Heart left ventricle (tissue), 16 donors: ENCODE measurements around the gene MPDU1. TPM values are rescaled to one million over a fixed set of nuclear protein-coding genes. Genes with fewer than 3 reads are reported as not detected.

Source experiments
- ATAC-seq, 4 donors: fragments of 200-7000 bp; cut with Tn5 transposase; one replicate each; pipeline ENCODE4 v1.9.1; 2020 to 2022; ENCODE audit warnings: moderate library complexity in 4 of 4, mild to moderate bottlenecking in 3 of 4, moderate number of reproducible peaks in 1 of 4
- DNase-seq, 5 donors: peaks; one replicate each; pipeline ENCODE4 v3.0.0-alpha.2; 2020
- H3K27ac ChIP-seq, 12 donors: fragments of 200-600 bp; sonication (generic) in 4 of 12; one replicate each; pipeline versions ENCODE4 v1.5.0 to v1.8.0; 2016 to 2022; ENCODE audit warnings: mild to moderate bottlenecking in 2 of 12
- H3K27me3 ChIP-seq, 9 donors: fragments of 200-600 bp; sonication (generic) in 2 of 9; one replicate each; pipeline versions ENCODE4 v1.5.1 to v1.8.0; 2016 to 2022; ENCODE audit warnings: mild to moderate bottlenecking in 3 of 9
- H3K36me3 ChIP-seq, 9 donors: fragments of 200-600 bp; sonication (generic) in 2 of 9; one replicate each; pipeline versions ENCODE4 v1.5.0 to v1.8.0; 2018 to 2022; ENCODE audit warnings: mild to moderate bottlenecking in 2 of 9
- H3K4me1 ChIP-seq, 12 donors: fragments of 200-600 bp; sonication (generic) in 4 of 12; one replicate each; pipeline versions ENCODE4 v1.5.0 to v1.8.0; 2016 to 2022; ENCODE audit warnings: mild to moderate bottlenecking in 3 of 12
- H3K4me3 ChIP-seq, 12 donors: fragments of 200-600 bp; sonication (generic) in 4 of 12; one replicate each; pipeline versions ENCODE4 v1.5.0 to v1.8.0; 2017 to 2022; ENCODE audit warnings: mild to moderate bottlenecking in 9 of 12, moderate library complexity in 4 of 12
- H3K9me3 ChIP-seq, 12 donors: fragments of 200-600 bp; sonication (generic) in 4 of 12; one replicate each; pipeline versions ENCODE4 v1.5.0 to v1.8.0; 2016 to 2022; ENCODE audit warnings: mild to moderate bottlenecking in 1 of 12
- POLR2A ChIP-seq, 2 donors: fragments of 450-650 bp; IDR thresholded peaks; one replicate each; pipeline ENCODE4 v1.6.1; 2017; ENCODE audit warnings: antibody characterized with exemption in 2 of 2, mild to moderate bottlenecking in 2 of 2, moderate library complexity in 2 of 2
- WGBS, 4 donors: extraction: QIAGEN DNeasy Blood & Tissue Kit in 2 of 4; methylation state at CpG; one replicate each; pipeline versions ENCODE4 v1.1.5 to v1.1.7; 2013 to 2018; 5-methylcytosine and 5-hydroxymethylcytosine counted together
- intact Hi-C, 10 donors: fragments of 100-400 bp; cut with DNase I; formaldehyde crosslinking; loops; one replicate each; pipeline versions ENCODE4 v1.11.1 to v1.14.2; 2022
- polyA plus RNA-seq, 2 donors: library from polyadenylated mRNA; stranded (reverse); fragments of 200-250 nt; gene quantifications; one replicate each; pipeline ENCODE4 v1.2.3, GENCODE V29; 2013
- total RNA-seq, 9 donors: library from RNA; depleted of rRNA in 2 of 9; stranded (reverse); fragments of >200 nt in 2 of 9; fragmentation: NEBNext Ultra II Directional in 3 of 9; extraction: Animal tissue kit (Norgen Biotek cat#: 25700) in 3 of 9; gene quantifications; one replicate each; pipeline versions ENCODE4 v1.1.0 to v1.2.4, GENCODE V29; 2016 to 2023
- TF ChIP-seq, protein P1 (sequence below), 12 donors: fragments of 200-600 bp; sonication (generic) in 4 of 12; IDR thresholded peaks; one replicate each; pipeline versions ENCODE4 v1.5.0 to v1.8.0; 2018 to 2022; ENCODE audit warnings: antibody characterized with exemption in 12 of 12, mild to moderate bottlenecking in 5 of 12
- donor health status: ischemic (EF 13 %, LVEDD 7.1; RV severe dilation, severe dysfunction).
- donor health status: healthy with polysubstance abuse.
- donor health status: DM: no; HTN: yes; CAD: no.
- donor health status: DM: no; HTN: no; CAD: no.
- donor health status: ischemic (EF 25% LVEDD 6.9; RV normal size, moderate dysfunction).
- donor health status: ischemic (EF 25% LVEDD 5.7; RV mildly dilated, moderate dysfunction).
- donor health status: healthy.
- donor health status: DM: yes; HTN: yes; CAD: no.
- donor health status: ischemic (EF 35%, LVEDD 5.7; RV mildly dilated, moderate dysfunction).
- donor health status: nonischemic (EF 11% LVEDD 7.7; RV severe dilation, severe dysfunction).
- donor health status: DM: yes; HTN: yes; CAD: no.
- donor health status: PGD.
- donor health status: ischemic (EF 29% LVEDD 5.4; RV normal size, mild dysfunction).
- donor health status: nonischemic (EF 23%, LVEDD 6.1; RV moderate dilation, normal function).

MPDU1 gene
- total and polyA plus RNA-seq, 11 donors = 18.4 to 106 (median 33.3) TPM

GRCh38 chr17:7562208-7562605 lies 21.4 kb upstream of the MPDU1 start:
- no peak for ATAC-seq

DNA sequence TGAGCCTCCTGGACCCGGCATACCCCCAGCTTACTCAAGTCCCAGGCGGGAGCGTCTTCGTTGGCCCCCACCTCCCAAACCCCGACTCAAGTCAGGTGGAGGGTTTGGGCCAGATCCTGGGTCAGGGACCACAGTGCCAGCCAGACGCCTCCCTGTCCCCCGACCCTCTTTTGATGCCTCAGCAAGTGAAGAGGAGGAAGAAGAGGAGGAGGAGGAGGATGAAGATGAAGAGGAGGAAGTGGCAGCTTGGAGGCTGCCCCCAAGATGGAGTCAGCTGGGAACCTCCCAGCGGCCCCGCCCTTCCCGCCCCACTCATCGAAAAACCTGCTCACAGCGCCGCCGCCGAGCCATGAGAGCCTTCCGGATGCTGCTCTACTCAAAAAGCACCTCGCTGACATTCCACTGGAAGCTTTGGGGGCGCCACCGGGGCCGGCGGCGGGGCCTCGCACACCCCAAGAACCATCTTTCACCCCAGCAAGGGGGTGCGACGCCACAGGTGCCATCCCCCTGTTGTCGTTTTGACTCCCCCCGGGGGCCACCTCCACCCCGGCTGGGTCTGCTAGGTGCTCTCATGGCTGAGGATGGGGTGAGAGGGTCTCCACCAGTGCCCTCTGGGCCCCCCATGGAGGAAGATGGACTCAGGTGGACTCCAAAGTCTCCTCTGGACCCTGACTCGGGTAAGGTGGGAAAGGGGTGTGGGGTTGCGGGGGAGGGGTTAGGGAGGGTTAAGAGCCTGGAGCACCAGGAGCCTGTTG lies 20.4 kb upstream of the MPDU1 start:
- Histone ChIP-seq H3K4me3 (peak overlapping the region in 7 of 12 donors; percentile 58 to 98 (median 93)), H3K4me1 (peaks cover 6 to 60% (median 43%) of the 10 kb centered on the region in 12 donors), H3K27ac (no peak overlapping the region), H3K27me3 (no peaks in the 10 kb centered on the region), H3K36me3 (peaks cover 0 to 51% (median 48%) of the 10 kb centered on the region in 9 donors), H3K9me3 (no peaks in the 10 kb centered on the region)
- TF ChIP-seq, protein P1, sequence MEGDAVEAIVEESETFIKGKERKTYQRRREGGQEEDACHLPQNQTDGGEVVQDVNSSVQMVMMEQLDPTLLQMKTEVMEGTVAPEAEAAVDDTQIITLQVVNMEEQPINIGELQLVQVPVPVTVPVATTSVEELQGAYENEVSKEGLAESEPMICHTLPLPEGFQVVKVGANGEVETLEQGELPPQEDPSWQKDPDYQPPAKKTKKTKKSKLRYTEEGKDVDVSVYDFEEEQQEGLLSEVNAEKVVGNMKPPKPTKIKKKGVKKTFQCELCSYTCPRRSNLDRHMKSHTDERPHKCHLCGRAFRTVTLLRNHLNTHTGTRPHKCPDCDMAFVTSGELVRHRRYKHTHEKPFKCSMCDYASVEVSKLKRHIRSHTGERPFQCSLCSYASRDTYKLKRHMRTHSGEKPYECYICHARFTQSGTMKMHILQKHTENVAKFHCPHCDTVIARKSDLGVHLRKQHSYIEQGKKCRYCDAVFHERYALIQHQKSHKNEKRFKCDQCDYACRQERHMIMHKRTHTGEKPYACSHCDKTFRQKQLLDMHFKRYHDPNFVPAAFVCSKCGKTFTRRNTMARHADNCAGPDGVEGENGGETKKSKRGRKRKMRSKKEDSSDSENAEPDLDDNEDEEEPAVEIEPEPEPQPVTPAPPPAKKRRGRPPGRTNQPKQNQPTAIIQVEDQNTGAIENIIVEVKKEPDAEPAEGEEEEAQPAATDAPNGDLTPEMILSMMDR (IDR thresholded peaks at IDR 0.05) = no peak
- no peak for TF ChIP-seq POLR2A (IDR thresholded peaks at IDR 0.05)
- DNase-seq = no peak
- no peak for ATAC-seq
- WGBS, 4 donors = 87 to 88% (median 87%) methylated on average over 30 of the region's 30 CpGs
- intact Hi-C loops = loop anchor here in 5 of 10 donors (5.0 to 10.0 kb wide), 4 partner anchors 51 to 211 kb away; partner anchors contain the start of genes KCTD11 (in 3 of the 5), FGF11 (in 2 of the 5), TMEM102 (in 2 of the 5) and TMEM95 (in 2 of the 5)

More at GRCh38 chr17:7562208-7562605, 21.4 kb upstream of the MPDU1 start:
- 0 to 1% (median 1%) methylated on average over 26 to 28 of the region's 28 CpGs for WGBS, 4 donors
- peak overlapping the region; percentile 58 to 98 (median 93) for H3K4me3 ChIP-seq
- TF ChIP-seq, protein P1 (IDR thresholded peaks at IDR 0.05) = no peak
- no peak for TF ChIP-seq POLR2A (IDR thresholded peaks at IDR 0.05)
- H3K27ac ChIP-seq = peak overlapping the region; percentile 80 to 98 (median 94)
- intact Hi-C loops = loop anchor here in 5 of 10 donors (5.0 to 10.0 kb wide), 4 partner anchors 50 to 210 kb away; partner anchors contain the start of genes KCTD11 (in 3 of the 5), FGF11 (in 2 of the 5), TMEM102 (in 2 of the 5) and TMEM95 (in 2 of the 5)
- peaks cover 11 to 71% (median 54%) of the 10 kb centered on the region in 12 donors for H3K4me1 ChIP-seq
- no peaks in the 10 kb centered on the region for H3K27me3 ChIP-seq
- no peak for DNase-seq
- peaks cover 0 to 43% (median 41%) of the 10 kb centered on the region in 9 donors for H3K36me3 ChIP-seq
- H3K9me3 ChIP-seq = no peaks in the 10 kb centered on the region

GRCh38 chr17:7569571-7569970 lies 14.1 kb upstream of the MPDU1 start:
- ATAC-seq (no peak), DNase-seq (no peak)
- TF ChIP-seq POLR2A (IDR thresholded peaks at IDR 0.05) = no peak
- TF ChIP-seq, protein P1 (IDR thresholded peaks at IDR 0.05) = no peak
- 85 to 92% (median 89%) methylated on average over 5 of the region's 5 CpGs for WGBS, 4 donors
- H3K4me1 ChIP-seq = peaks cover 0 to 19% (median 16%) of the 10 kb centered on the region in 12 donors
- H3K27me3 ChIP-seq = no peaks in the 10 kb centered on the region
- no peaks in the 10 kb centered on the region for H3K9me3 ChIP-seq
- peaks cover 4 to 74% (median 71%) of the 10 kb centered on the region in 9 donors for H3K36me3 ChIP-seq
- H3K27ac ChIP-seq = no peak overlapping the region
- intact Hi-C loops = loop anchor here in 2 of 10 donors (10.0 kb wide), 1 partner anchor 215 kb away; the partner anchor contains the start of genes KCTD11 (in 2 of the 2) and TMEM95 (in 2 of the 2)
- H3K4me3 ChIP-seq = no peak overlapping the region

- ATAC-seq = no peak
- intact Hi-C loops = loop anchor here in 5 of 10 donors (5.0 to 10.0 kb wide), 6 partner anchors 117 to 336 kb away; partner anchors contain the start of genes TP53 (in 2 of the 5), WRAP53 (in 2 of the 5), CTDNEP1 (in 1 of the 5) and DVL2 (in 1 of the 5)
- 96 to 97% (median 96%) methylated on average over 10 of the region's 10 CpGs for WGBS, 4 donors
These were observed 13.3 kb upstream of the MPDU1 start for GRCh38 chr17:7570351-7570750.

More at GRCh38 chr17:7570351-7570750, 13.3 kb upstream of the MPDU1 start:
- Histone ChIP-seq H3K36me3 (peaks cover 8 to 74% (median 71%) of the 10 kb centered on the region in 9 donors), H3K4me3 (no peak overlapping the region), H3K9me3 (no peaks in the 10 kb centered on the region), H3K4me1 (peaks cover 0 to 27% (median 22%) of the 10 kb centered on the region in 12 donors), H3K27me3 (no peaks in the 10 kb centered on the region), H3K27ac (no peak overlapping the region)
- no peak for DNase-seq
- no peak for TF ChIP-seq POLR2A (IDR thresholded peaks at IDR 0.05)
- TF ChIP-seq, protein P1 (IDR thresholded peaks at IDR 0.05) = no peak
